SU-DHL-6 (cell line): Measurements from ENCODE around the gene HOXB3.

Experiments
- CTCF ChIP-seq: fragments of 200-600 bp; sonication (generic); IDR thresholded peaks from one replicate; pipeline ENCODE4 v1.5.1; 2017; ENCODE audit warnings: antibody characterized with exemption, mild to moderate bottlenecking, low read length, moderate library complexity; ENCODE audit not compliant: insufficient read depth, poor library complexity, severe bottlenecking
- EZH2phosphoT487 ChIP-seq: fragments of 200-600 bp; sonication (generic), shearing (Covaris generic); conservative IDR thresholded peaks from 2 replicates; pipeline ENCODE4 v1.6.1; 2018; ENCODE audit warnings: mild to moderate bottlenecking, antibody characterized with exemption, low read length, moderate library complexity, mixed read lengths

GRCh38 chr17:48553190-48553547, 36.9 kb downstream of the HOXB3 start:
- TF ChIP-seq CTCF (no peak), EZH2phosphoT487 (no peak)
